ENCODE data around the gene CTBP2.

Gene CTBP2

DNA sequence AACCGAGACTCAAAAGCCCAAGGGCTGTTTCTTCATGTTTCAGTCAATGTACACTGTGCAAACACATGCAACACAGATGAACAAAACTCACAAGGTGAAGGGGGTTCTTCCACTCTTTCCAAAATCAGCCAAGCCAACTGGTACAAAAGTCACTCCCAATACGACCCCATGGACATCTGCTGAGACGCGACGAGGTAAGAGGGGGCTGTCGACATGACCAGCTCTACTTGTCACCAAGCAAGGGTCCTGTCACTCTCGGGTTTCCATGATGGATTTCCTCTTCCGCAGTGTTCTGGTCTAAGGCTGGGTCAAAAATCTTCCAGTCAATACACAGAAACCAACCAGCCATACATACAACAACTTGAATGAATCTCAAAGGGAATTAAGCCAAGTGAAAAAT, 37.8 kb downstream of the CTBP2 start:
- DNase-seq, result no peak

- no peak for DNase-seq
Measured at GRCh38 chr10:125121003-125121402, 39.4 kb downstream of the CTBP2 start.

- no peak for DNase-seq
Measured at GRCh38 chr10:125120053-125120710, 40.2 kb downstream of the CTBP2 start.

GRCh38 chr10:125118701-125119100, 41.7 kb downstream of the CTBP2 start:
- DNase-seq, result no peak

- DNase-seq, result no peak
Measured at GRCh38 chr10:125118011-125118611, 42.3 kb downstream of the CTBP2 start.

- no peak for DNase-seq
Measured at GRCh38 chr10:125116652-125117310, 43.6 kb downstream of the CTBP2 start.

DNA sequence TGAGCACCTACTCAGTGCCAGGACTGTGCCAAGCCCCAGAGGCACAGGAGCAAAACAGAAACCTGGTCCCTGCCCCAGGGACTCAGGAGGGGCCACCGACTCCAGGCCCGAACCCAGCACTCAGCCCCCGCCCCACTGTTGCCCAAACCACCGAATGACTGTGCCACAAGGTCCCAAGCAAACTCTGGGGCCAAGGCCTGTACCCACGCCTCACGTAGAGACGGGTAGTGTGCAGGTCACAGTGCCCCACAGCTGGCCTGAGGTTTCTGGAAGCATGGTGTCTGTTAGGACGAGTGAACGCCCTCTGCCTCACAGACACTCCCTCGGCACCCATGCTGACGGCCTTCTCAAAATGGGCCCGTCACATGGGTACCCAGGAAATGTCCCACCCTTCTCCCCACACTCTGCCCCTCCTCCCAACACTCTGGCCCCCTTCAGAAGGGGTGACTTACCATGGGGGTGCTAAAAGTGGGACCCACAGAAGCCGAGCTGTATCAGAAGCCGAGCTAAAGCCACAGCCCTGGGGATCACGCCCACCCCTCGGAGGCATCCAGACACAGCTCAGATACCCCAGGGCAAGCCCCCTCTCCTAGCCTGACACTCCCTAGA, 44.2 kb downstream of the CTBP2 start:
- no peak for DNase-seq

DNA sequence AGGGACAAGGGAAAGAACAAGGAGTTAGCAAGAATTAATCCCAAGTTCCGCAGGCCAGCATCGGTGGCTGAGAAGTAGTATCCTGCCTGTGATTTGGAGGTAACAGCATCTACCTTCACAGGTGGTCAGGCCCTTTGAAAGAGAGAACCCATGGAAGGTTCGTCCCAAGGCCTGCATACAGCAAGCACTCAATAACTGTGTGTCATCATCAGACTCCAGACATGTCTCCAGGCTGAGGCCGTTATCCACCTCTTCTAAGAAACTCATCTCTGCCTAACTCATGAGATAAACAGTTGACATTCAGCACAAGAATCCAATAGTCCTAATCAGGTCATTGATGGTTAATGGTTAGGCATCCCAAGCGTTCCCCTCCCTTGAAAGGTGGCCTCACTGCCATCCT, 45.0 kb downstream of the CTBP2 start:
- no peak for DNase-seq

DNA sequence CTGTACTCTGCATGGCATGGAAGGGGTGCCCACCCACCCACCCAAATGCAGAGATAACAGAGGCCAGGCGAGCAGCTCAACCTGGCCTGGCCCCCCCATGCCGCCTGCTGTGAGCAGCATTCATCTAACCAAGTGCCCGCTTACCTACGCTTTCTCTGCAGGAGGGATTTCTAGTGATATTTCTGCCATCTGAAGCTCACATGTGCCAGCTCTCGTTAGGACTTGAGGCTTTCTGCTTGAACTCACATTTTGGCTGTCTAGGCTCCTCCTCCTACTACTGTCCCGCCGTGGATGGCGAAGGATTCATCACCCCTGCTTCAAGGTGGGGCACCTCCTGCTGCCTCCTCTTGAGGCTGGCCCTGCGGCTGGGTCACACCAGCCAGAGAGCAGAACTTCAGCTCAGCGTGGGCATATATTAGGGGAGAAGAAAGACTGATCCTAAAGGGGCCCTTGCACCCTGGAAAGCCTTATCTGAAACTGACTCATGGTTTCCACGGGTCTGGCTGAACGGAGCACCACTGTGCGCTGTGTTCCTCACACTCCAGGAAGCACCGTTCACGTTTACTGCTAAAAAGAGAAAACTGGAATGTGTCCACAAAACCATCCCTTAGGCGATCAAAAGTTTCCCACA, 45.5 kb downstream of the CTBP2 start:
- no peak for DNase-seq

- no peak for DNase-seq
Measured at GRCh38 chr10:125113691-125114371, 46.5 kb downstream of the CTBP2 start.

GRCh38 chr10:125112697-125113494, 47.5 kb downstream of the CTBP2 start:
- DNase-seq, result no peak

GRCh38 chr10:125111118-125111727, 49.1 kb downstream of the CTBP2 start:
- DNase-seq, result no peak

DNA sequence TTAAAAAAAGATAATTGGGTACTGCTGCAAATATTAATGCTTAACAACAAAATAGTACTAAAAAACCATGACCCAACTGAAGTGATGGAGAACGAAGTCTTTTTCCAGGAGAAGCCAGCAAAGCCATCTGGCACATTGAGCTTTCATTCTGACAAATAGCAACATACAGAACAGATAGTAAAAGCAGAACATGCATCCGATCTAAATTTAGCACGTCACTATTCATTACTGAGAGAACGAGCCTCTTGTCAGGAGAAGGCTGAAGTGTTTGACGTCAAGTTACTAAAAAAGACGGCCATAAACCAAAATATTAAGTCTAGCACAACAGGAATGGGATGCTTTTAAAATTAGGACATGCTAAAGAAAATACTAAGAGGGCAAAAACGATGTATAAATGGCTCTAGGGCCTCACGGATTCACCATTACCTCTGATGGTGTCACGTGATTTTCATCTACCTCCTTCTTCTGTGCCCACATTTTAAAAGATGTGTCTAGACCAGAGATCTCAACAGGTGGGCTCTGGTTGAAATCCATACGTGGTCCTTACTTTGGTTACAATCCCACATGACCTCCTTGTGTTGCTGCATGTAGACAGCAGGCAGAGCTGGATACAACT, 52.3 kb downstream of the CTBP2 start:
- DNase-seq, result no peak

GRCh38 chr10:125107166-125107949, 53.0 kb downstream of the CTBP2 start:
- DNase-seq, result no peak

DNA sequence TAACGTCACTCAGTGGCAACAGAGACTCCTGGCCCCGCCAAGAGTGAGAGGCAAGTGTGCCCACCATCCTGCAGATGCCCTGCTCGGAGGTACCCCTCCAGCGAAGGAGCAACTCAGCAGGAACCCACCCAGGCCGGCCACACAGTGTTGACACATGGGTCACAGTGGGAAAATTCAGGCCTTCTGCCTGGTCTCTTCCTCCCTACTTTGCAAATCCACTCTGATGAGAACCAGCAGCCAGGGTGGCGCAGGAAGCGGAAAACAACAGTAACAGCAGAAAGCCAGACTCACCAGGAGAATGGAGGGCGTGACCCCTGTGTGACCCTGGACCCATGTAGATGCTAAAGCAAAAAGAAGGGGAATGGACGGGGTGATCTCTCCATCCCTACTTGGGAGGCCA, 53.8 kb downstream of the CTBP2 start:
- DNase-seq, result no peak

DNA sequence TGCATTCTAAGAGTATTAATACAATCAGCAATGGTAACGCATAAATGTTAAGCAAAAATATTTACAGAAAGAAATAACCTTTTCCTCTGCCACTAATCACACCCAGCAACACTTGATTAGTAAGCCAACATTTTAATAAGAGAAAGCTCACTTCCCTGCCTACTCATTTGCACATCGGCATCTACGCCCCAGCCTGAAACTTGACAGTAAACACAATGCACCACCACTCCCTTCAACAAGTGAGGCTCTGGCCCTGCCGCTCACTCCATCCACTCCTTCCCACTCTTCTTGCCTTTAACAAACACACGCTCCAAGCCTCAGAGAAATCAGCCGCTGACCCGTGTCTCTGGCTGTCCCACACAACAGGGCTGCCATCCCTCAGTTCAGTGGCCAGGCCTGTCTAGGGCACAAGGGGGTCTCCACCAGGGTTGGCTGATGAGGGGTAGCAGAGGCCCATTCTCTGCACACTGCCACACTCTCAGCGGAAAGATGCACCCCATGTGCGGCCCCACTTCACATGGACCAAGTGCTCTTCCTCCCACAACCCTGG, 54.6 kb downstream of the CTBP2 start:
- no peak for DNase-seq

- DNase-seq, result no peak
Measured at GRCh38 chr10:125105155-125105554, 55.2 kb downstream of the CTBP2 start.

GRCh38 chr10:125104559-125104958, 55.8 kb downstream of the CTBP2 start:
- no peak for DNase-seq

- no peak for DNase-seq
Measured at GRCh38 chr10:125103924-125104323, 56.4 kb downstream of the CTBP2 start.

DNA sequence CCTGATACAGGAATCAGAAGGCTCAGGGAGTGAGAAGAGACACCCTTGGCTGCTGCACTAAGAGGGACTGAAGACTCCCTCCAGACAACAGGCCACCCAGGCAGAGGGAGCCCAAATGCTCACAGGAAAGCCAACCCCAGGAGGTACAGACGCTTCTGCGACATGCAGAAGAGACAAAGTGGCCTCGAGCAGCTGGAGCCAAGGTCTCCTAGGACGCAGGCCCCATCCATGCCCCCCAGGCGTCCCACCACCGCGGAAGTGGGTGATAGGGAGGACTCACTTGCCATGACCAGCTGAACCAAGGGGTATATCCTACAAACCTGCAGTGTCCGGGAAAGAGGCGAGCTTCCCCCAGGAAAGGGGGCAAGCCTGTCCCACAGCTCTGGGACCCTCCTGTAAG, 56.9 kb downstream of the CTBP2 start:
- DNase-seq, result no peak

Data from KG1 (cell line).